ENCODE data around the gene CSTPP1.
"Not testable (repeated sequence)": the region's sequence is repeated elsewhere in the genome, so short reads cannot be mapped to it uniquely, and the experiment has no call there.

The CSTPP1 gene

DNA sequence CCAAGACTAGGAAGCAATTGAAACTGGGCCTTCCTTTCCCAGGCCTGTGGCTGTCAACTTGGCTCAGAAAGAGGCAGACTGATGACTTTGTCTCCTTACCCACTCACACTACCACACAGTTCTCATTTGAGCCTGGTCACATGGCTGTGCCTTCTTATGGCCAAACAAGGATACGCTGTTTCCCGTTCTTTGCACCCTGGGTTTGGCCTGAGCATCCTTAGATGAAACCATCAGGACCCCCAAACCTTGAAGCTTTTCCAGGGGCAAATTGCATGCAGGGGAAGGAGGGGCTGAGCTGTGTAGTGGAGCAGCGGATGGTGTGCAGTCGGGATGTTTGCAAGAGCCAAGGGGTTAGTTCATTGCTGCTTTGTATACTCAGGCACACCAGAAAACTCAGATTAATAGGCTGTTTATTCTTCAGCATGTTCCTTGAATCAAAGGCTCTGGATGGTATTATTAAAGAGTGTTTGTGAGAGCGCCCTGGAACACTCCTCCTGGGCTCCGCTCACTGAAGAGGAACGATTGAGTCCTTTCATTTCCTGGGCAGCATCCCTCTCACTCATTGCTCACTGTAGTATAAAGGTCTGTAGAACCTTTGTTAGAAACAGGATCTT, 170.3 kb downstream of the CSTPP1 start:
- DNase-seq = no peak

DNA sequence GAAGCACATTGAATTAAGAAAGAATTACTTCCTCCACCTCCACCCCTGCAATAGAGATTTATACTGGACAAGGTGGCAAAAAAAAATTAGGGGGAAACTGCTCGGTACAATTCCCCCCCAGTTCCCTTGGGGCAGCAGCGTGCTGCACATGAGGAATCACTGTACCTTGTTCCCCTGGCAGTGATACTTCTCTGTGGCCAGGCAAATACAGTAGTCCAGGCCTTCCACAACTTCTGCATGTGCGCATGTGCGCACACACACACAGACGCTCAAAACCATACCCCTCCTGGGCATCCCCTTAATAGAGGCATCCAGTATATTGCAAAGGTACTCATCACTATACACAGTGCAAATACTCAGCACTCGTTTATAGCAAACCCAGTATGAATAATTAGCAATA, 171.2 kb downstream of the CSTPP1 start:
- no peak for DNase-seq

DNA sequence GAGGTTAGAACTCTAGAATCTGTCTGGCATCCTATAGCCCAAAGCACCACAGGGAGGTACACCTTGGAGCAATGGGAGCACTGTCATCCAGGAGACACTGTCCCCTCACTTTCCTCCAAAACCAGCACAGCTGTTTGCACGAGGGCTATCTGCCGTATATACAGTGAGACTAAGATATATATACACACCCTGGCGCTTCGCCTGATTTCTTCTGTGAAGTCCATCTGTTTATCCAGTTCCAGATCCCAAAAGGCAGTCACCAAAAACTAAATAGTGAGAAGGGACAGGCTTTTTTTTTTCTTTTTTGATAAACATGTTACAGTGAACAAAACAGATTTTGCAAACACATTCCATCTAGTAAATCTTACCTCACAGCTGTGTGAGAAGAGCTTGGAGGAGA, 171.7 kb downstream of the CSTPP1 start:
- DNase-seq = no peak

DNA sequence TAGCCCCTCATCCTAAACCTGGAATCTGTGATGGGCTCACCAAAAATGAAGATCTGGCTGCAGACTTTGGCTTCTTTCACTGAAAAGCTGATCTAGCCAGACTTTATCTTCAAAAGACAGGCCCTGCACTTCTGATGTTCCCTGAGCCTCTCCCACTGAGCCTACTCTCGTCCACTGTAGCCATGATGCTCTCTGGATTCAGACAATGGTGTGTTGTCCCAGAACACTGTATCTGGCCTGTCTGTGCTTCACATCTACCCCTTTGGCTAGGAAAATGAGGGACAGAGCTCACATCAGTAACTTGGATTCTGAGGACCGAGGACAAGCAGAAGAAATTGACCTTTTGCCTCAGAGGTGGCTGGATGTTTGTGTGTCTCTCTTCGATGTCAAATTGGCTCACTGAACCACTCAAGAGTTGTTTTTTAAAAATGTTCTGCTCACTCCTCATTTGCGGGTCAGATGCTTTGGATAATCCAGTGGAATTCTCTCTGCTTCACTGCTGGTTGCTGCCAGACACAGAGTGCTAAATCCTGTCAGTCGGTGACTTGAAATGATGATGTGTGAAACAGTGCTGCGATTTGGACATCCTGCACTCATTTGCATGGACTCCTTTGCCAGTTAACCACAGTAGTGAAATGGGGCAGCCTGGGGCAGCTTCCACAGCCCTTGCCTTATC, 172.6 kb downstream of the CSTPP1 start:
- DNase-seq = no peak

DNA sequence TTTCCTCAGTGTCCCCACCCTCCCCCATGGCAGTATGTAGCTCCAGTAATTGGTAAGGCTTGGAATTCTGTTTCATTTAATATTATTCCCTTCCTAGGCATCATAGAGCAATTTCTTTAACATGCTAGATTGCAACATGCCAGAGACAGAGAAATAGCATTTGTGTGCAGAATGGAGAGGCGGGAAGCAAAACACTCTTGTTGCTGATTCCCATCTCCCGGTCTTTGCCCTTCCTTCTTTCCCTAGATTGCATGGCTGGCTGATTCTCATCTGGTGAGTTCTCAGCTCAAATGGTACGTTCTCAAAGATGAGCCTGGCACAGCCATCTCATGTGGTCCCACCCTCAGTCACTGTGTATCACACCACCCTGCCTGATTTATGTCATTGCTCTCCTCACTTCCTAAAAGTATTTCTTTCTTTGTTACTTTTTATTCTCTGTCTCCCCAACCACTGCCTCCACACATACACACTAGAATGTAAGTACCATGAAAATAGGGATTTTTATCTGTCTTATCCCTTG, 173.2 kb downstream of the CSTPP1 start:
- no peak for DNase-seq

DNA sequence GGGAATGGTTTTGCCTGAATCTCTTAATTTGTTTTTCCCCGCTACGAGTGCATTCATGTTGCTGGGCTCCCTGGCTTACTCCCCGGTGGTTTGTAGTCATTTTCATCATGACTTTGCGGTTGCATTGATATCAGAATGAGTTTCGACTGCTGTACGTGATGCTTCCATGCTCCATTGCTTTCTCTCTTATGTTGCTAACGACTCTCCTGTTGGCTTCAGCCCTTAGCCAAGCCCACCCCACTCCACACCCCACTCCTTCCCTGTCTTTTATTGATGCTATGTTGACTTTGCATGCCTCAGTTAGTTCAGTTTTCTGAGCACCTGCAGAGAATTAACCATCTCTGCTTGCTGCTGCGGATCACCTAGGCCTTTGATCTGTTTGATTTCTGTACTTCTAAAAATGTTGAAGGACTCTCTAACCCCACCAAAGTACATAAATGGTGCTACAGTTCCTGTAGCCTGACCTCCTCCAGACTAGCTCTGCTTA, 174.8 kb downstream of the CSTPP1 start:
- DNase-seq = no peak

DNA sequence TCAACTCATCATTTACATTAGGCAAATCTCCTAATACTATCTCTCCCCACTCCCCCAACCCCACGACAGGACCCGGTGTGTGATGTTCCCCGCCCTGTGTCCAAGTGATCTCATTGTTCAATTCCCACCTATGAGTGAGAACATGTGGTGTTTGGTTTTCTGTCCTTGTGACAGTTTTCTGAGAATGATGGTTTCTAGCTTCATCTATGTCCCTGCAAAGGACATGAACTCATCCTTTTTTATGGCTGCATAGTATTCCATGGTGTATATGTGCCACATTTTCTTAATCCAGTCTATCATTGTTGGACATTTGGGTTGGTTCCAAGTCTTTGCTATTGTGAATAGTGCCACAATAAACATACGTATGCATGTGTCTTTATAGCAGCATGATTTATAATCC, 176.4 kb downstream of the CSTPP1 start:
- DNase-seq = not testable (repeated sequence)

DNA sequence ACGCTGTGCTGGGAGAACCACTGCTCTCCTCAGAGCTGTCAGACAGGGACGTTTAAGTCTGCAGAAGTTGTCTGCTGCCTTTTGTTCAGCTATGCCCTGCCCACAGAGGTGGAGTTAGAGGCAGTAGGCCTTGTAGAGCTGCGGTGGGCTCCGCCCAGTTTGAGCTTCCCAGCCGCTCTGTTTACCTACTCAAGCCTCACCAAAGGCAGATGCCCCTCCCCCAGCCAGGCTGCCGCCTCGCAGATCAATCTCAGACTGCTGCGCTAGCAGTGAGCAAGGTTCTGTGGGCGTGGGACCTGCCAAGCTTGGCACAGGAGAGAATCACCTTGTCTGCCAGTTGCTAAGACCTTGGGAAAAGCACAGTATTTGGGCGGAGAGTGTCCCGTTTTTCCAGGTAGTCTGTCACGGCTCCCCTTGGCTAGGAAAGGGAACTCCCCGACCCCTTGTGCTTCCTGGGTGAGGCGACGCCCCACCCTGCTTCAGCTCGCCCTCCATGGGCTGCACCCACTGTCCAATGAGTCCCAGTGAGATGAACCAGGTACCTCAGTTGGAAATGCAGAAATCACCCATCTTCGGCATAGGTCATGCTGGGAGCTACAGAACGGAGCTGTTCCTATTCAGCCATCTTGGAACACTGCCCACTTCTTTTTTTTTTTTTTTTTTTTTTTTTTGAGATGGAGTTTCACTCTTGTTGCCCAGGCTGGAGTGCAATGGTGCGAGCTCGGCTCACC, 182.6 kb downstream of the CSTPP1 start:
- peak; percentile 48 to 49 for DNase-seq

DNA sequence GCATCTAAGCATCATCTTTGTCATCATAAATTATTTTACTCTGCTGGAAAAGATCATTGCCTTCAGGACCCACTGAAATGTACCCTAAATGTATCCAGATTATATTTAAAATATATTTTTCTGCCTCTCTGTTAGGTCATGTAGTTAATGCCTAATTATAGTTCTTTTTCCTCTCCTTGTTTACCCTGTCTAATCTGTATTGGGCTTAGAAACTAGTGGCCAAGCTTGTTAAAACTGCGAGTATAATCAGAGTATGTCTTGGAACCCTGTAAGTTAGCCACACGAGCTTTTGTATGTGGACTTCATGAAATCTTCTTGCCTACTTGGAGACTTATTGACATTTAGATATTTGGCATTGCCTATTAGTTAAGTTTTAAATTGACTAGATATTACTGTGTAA, 184.5 kb downstream of the CSTPP1 start:
- DNase-seq = no peak

DNA sequence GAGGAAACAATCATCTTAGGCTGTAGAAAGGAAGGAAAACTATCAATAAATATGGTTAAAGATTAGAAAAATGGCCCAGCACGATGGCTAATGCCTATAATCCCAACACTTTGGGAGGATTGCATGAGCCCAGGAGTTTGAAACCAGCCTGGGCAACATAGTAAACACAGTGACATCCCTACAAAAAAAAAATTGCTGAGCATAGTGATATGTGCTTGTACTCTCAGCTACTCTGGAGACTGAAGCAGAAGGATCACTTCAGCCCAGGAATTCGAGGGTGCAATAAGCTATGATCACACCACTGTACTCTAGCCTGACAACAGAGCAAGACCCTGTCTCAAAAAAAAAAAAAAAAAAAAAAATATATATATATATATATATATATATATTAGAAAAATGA, 185.2 kb downstream of the CSTPP1 start:
- no peak for DNase-seq

DNA sequence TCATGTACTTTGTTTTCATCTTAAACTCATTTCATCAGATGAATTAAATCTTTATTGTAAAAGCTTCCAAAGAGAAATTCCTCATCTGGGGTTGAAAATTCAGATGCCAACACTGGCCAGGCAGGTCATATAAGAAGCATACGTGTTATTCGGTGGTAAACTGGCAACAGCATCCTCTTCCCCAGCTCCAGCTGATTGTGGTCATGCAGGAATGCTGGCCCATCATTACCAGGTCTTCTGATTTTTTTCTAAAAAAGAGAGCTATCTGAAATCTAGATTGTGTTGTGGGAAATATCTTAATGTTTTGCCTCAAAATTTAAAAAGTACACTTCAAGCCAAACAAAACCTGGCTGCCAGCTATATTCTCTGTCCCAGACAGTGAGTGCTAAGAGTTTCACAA, 186.5 kb downstream of the CSTPP1 start:
- no peak for DNase-seq

DNA sequence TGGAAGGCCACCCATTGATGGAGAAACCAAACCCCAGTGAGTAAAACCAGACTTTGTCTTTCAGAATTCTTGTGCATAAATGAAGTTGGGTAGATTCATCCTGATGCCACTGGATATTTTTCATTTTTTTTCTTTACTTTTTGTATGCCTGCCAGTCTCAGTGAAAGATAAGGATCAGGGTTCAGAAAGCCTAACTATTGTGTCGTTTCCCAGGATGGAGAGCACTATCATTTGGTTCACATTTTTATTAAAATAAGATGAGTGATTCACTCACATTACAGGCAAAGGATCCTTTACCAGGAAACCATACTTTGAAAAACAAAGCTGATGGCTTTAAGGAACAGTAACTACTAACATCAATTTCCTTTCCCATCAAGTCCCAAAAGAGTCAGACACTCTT, 188.1 kb downstream of the CSTPP1 start:
- no peak for DNase-seq

DNA sequence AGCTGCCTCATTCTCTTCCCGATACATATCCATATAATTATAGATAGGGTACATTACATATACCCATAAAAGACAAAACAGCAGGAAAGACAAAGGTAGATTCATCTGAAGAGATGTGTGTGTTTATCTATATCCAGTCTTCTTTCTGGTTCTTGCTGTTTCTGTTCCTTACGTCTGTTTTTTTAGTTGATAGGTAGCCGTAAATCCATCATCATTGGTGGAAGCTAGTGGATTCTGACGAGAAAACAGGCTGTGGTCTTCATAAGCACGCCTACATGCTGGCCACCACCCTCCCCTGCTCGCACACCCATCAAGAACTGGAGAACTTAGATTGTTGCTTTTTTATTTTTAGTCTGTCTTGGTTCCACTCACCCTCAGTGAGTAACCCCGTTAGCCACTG, 188.5 kb downstream of the CSTPP1 start:
- no peak for DNase-seq

DNA sequence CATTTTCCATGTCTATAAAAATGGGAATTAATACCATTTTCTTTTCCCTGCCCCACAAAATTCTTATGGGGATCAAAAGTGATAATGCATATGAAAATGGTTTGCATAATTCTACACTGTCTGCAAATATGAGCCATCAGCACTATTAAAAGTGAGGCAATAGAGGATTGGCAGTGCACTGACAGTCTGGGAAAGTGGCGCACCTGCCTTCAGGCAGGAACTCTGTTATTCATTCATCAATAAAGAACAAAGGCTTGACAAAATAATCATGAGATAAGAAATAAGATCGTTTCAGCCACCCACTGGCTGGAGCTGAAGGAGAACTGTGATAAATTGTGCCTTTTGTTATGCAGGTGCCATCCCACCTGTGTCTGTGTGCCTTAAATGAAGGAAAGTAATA, 190.7 kb downstream of the CSTPP1 start:
- no peak for DNase-seq

DNA sequence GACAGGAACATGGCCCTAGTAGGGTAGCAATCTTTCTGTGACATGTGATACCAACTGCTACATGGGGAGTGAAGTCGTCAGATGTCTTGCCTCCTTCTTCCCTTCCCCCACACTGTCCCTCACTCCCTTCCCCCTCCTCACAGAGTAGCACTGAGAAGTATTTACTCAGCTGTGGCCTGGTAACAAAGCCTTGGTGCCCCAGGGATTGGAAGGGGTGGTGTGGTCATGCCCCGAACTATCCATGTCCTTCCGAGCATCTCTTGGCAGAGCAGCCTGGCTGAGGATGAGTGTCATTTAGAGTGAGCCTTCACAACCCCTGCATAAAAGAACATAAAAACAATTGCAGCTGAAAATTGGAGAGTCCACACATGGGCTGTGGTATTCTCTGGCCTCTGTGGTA, 194.0 kb downstream of the CSTPP1 start:
- DNase-seq = no peak

DNA sequence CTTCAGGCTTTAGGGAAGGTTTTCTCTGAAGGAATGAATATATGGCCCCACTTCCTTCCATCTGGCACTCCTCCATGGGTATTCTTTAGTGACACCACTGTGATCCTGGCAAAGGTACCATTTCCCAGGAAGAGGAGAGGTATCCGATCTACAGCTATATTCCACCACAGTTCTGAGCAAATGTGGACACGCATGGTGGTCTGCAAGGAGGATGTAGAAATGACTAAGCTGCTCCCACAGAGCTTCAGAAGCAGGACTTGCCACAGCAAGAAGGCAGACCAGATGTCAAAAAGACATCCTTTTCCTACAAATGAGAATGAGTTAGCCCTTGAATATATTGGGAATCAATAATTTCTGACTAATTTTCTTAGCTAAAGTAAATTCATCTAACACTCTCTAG, 194.6 kb downstream of the CSTPP1 start:
- DNase-seq = no peak

DNA sequence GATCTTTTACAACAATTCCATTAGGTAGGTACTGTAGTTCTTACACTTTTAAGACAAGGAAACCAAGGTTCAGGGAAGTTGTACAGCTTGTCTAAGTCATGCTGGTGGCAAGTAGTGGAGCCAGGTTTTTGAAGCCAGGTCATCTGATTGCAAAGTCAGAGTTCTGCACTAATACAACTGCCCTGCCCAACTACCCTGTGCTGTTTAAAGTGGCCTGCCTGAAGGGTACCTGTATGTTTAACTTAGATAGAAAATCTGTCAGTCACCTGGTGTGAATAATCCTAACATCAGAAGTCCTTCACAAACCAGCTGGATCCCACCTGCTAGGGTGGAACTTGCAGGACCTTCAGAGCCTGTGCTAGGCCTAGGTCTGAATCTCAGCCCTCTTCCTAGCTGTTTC, 195.9 kb downstream of the CSTPP1 start:
- DNase-seq = no peak

DNA sequence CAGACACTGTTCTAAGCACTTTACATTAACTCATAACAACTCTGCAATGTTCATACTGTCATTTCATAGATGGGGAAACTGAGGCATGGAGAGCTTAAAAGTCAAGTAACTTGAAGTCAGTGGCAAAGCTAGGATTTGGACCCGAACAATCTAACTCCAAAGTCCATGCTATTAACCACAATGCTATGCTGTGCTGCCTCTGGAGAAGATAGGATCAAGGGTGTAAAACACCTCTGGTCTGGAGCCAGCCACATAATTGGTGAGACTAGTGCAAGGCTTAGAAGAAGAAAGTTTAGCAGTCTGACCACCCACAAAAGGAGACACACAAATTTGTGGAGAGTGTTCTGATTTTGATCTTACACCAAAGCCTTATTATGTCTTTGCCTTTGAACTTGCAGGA, 196.4 kb downstream of the CSTPP1 start:
- no peak for DNase-seq

DNA sequence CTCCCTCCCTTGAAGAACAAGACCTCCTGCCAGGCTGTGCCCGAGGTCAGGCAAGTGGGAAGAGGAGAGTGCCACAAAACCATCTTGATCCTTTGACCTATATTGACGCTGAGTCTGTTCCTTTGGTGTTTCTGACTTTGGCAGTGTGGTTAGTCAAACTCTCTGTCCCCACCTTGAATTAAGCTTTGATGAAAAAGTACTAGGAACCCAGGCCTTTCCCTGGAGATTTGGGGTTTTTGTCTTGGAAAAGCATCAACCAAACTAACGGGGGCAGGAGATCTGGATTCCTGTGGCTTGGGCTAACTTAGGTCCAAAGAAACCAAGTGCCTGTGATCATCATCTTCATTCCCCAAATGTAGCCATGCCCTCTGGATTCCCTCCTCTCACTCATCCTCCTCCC, 199.8 kb downstream of the CSTPP1 start:
- no peak for DNase-seq

DNA sequence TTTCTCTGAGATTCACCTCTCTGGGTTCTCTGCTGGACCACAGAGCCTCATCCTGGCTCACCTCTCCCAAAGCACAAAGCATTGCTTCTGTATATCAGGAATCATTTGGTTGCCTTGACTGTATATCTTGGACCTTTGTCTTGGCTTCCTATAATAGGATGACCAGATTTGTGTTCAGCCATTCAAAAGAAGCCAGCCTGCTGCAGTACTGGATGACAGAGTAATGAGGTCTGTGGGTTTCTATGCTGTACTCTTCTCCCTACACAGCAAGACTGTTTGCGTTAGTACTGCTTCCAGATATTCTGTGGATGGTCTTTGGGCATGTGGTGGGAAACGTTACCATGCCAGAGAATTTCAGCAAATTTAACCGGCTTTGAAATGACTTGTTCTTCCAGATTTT, 200.4 kb downstream of the CSTPP1 start:
- DNase-seq = no peak

DNA sequence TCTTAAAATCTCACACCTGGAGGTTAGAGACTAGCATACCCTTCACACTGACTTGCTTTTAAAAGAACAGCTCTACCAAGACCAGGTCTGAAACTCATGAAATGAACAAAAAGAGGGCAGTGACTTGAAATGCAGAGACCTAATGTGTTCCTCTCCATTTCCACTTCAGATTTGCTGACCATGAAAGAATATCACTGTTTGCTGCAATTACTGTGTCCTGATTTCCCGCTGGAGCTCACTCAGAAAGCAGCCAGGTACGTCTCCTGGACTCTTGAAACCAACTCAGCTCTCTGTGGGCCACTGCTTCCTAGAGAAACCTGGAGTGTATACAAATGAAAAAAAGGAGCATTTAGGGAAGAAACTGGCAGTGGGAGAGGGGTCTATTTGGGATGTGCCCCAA, 200.9 kb downstream of the CSTPP1 start:
- DNase-seq = no peak

DNA sequence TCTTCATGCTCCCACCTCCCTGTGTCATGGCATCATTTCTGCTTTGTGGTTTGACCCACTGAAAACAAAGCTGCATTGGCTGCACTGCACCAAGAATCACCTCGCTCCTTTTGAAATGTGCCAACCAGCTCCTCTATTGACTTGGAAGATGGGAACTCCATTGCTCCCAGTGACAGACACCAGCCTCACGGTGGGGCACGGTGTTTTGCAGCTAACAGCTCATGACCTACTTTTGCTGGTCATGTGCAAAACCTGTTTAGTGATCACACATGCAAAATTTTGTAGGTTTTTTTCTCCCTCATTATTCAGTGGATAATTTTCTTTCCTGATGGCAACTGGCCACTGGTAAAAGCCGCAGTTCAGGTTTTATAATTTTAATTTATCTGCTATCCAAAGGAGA, 203.3 kb downstream of the CSTPP1 start:
- DNase-seq = no peak

DNA sequence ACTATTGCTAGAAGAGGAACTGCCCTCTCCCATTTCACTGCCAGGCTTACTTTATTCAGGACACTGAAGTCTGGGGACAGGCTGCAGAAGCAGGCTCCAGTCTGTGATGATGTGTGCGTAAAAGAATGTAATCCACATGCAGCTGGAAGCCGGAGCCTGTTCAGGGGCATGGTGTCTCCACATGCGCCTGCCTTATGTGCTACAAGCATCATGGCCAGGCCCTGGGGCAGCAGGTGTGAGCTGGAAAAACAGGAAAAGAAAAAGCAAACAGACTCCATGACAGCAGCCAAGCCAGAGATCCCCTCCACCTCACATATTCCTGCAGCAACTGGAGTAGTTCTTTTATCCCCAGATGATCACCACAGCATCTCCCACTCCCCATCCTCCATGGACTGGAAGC, 206.8 kb downstream of the CSTPP1 start:
- DNase-seq = no peak

DNA sequence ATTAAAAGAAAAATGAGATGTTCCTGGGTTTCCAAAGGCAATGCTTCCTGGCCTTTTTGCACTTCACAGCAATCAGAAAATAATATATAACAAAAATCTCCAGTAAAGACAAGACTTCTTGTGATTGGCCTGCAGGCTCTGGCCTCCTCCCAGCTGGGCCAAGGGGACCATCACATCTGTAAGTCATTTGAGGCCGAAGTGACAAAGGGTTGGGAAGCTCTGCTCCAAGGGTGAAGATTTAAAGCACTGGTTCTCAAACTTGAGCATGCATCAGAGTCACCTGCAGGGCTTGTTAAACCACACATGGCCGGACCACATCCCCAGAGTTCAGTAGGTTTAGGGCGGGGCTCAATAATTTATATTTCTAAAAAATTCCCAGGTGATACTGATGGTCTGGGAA, 208.0 kb downstream of the CSTPP1 start:
- no peak for DNase-seq
